Esophagus squamous epithelium (tissue), 4 donors: Measurements from ENCODE around the gene BCL10.

Experiments
- CTCF ChIP-seq, 6 experiments: fragments of 450-650 bp in 4 of 6; fragments of 200-600 bp in 2 of 6; sonication (generic) in 2 of 6; IDR thresholded peaks; one replicate each; pipeline ENCODE4 v1.5.1; 2016 to 2019; ENCODE audit warnings: antibody characterized with exemption in 6 of 6, mild to moderate bottlenecking in 4 of 6, moderate library complexity in 4 of 6
- POLR2A ChIP-seq, 4 donors: fragments of 450-650 bp; IDR thresholded peaks; one replicate each; pipeline ENCODE4 v1.6.1; 2017; ENCODE audit warnings: antibody characterized with exemption in 4 of 4, mild to moderate bottlenecking in 4 of 4, moderate library complexity in 3 of 4

DNA sequence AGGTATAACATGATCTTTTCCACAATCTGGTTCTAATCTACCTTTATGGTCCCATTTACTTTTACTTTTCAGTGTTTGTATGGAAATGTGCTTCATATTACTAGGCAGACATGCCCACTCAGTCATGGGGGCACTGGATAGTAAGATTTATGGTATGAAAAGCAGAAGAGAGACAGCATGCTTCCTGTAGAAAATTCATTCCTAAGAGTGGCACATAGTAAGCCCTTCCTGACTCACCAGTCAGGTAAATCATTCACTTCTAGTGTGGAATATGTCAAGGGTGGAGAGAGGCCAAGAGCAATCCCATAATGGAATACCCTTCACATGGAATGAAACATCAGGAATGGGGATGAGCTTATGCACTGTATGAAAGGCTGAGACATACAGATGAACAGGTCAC lies 49.5 kb upstream of the BCL10 start:
- no peak for TF ChIP-seq POLR2A (IDR thresholded peaks at IDR 0.05)
- no peak for TF ChIP-seq CTCF (IDR thresholded peaks at IDR 0.05)
